ACHN (cell line): ENCODE results near the gene ELN.
"Not testable (repeated sequence)": the region's sequence is repeated elsewhere in the genome, so short reads cannot be mapped to it uniquely, and the experiment has no call there.

Experiments used
- DNase-seq: peaks from one replicate; pipeline ENCODE4 v3.0.0-alpha.2; 2015
- in situ Hi-C: cut with HindIII; loops from 2 replicates; pipeline ENCODE4 v1.10.0; 2017; ENCODE audit warnings: low sequenced_read_pairs, low pct_ligation_motif_present, low pct_unique_long_range_greater_than_20kb

Gene ELN

GRCh38 chr7:74027683-74028320 lies at the start of gene ELN:
ELN (plus strand) TSS chr7:74028173; CDS start chr7:74028188, 15 bp downstream.
- in situ Hi-C loops, result no loop called here
- no peak for DNase-seq

- in situ Hi-C loops, result no loop called here
- DNase-seq, result peak; percentile 75
Observed at GRCh38 chr7:73978661-73979563, 49.1 kb upstream of the ELN start.

- DNase-seq, in situ Hi-C loops: not testable (repeated sequence)
Observed at GRCh38 chr7:73979656-73980055, 48.3 kb upstream of the ELN start.

GRCh38 chr7:73980206-73980605 lies 47.8 kb upstream of the ELN start:
- DNase-seq, result no peak
- in situ Hi-C loops, result no loop called here

GRCh38 chr7:73981933-73982332 lies 46.0 kb upstream of the ELN start:
- no peak for DNase-seq
- in situ Hi-C loops, result no loop called here

GRCh38 chr7:73983437-73984164 lies 44.4 kb upstream of the ELN start:
- in situ Hi-C loops, result no loop called here

GRCh38 chr7:73984481-73985205 lies 43.3 kb upstream of the ELN start:
- in situ Hi-C loops, result no loop called here

More at GRCh38 chr7:73983437-73984164, 44.4 kb upstream of the ELN start:
- no peak for DNase-seq

GRCh38 chr7:73985737-73986141 lies 42.2 kb upstream of the ELN start:
- in situ Hi-C loops, result no loop called here
- DNase-seq, result no peak

More at GRCh38 chr7:73984481-73985205, 43.3 kb upstream of the ELN start:
- DNase-seq, result no peak

GRCh38 chr7:73986158-73986631 lies 41.8 kb upstream of the ELN start:
- DNase-seq, result no peak
- in situ Hi-C loops, result no loop called here

- in situ Hi-C loops, result no loop called here
- DNase-seq, result no peak
Observed at GRCh38 chr7:73987298-73987697, 40.7 kb upstream of the ELN start.

- DNase-seq, result no peak
- in situ Hi-C loops, result no loop called here
Observed at GRCh38 chr7:73988197-73988596, 39.8 kb upstream of the ELN start.

- DNase-seq, result no peak
- in situ Hi-C loops, result no loop called here
Observed at GRCh38 chr7:73991522-73992100, 36.4 kb upstream of the ELN start.

GRCh38 chr7:73992101-73992562 lies 35.8 kb upstream of the ELN start:
- in situ Hi-C loops, result no loop called here
- DNase-seq, result no peak

GRCh38 chr7:73994023-73994422 lies 34.0 kb upstream of the ELN start:
- no peak for DNase-seq
- in situ Hi-C loops, result no loop called here

GRCh38 chr7:73994761-73995160 lies 33.2 kb upstream of the ELN start:
- DNase-seq, result no peak
- in situ Hi-C loops, result no loop called here

GRCh38 chr7:73995330-73995729 lies 32.6 kb upstream of the ELN start:
- no peak for DNase-seq
- in situ Hi-C loops, result no loop called here

GRCh38 chr7:73995821-73996511 lies 32.0 kb upstream of the ELN start:
- in situ Hi-C loops, result no loop called here
- DNase-seq, result no peak
